OCI-LY7 (cell line): ENCODE data around the gene ZNF804A.

Experiments used
- CTCF ChIP-seq: fragments of 200-600 bp; sonication (generic); conservative IDR thresholded peaks from 2 replicates; pipeline ENCODE4 v1.5.1; 2014; ENCODE audit warnings: mild to moderate bottlenecking, antibody characterized with exemption, low read length, moderate library complexity, mixed read lengths
- EZH2phosphoT487 ChIP-seq: fragments of 200-600 bp; sonication (generic); IDR thresholded peaks from 2 replicates; pipeline ENCODE4 v1.6.1; 2018; ENCODE audit warnings: low read depth, borderline replicate concordance, mild to moderate bottlenecking, mixed run types, antibody characterized with exemption, low read length, moderate library complexity, mixed read lengths

GRCh38 chr2:184756885-184757284 lies 158.6 kb downstream of the ZNF804A start:
- TF ChIP-seq CTCF (no peak), EZH2phosphoT487 (no peak)
